ENCODE measurements around the gene PPP3CA.

Gene PPP3CA

DNA sequence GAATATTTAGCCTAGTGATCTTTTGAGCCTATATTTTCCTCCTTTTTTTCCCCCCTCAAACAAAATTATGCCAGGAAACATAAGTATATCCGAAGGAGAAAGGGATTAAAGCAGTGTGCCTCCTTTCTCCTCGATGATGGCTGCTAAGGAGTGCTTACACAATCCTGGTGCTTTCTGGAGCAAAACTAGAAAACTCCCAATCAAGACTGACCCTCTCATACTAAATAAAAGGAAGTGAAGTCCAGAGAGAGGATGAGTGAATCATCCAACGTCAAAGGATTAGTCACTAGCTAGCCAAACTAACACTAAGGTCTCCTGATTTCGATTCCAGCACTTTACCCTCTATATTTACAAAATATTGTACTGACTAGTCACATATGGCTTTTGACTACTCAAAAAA, 146.8 kb downstream of the PPP3CA start:
- Histone ChIP-seq H3K4me3 (ENCODE audit: severe bottlenecking) (no peak overlapping the region), H3K9me3 (ENCODE audit: severe bottlenecking) (no peaks in the 10 kb centered on the region), H3K27ac (ENCODE audit: poor library complexity, severe bottlenecking) (peak overlapping the region; percentile 72), H3K36me3 (ENCODE audit: low read depth) (peaks cover 6% of the 10 kb centered on the region), H3K27me3 (ENCODE audit: insufficient read depth, poor library complexity, severe bottlenecking) (no peaks in the 10 kb centered on the region), H3K4me1 (ENCODE audit: insufficient read depth, poor library complexity, severe bottlenecking) (peaks cover 29% of the 10 kb centered on the region)
- ATAC-seq (ENCODE audit: low read depth) (peak; percentile 93), DNase-seq (ENCODE audit: low spot score) (no peak)
- TF ChIP-seq, protein P1, sequence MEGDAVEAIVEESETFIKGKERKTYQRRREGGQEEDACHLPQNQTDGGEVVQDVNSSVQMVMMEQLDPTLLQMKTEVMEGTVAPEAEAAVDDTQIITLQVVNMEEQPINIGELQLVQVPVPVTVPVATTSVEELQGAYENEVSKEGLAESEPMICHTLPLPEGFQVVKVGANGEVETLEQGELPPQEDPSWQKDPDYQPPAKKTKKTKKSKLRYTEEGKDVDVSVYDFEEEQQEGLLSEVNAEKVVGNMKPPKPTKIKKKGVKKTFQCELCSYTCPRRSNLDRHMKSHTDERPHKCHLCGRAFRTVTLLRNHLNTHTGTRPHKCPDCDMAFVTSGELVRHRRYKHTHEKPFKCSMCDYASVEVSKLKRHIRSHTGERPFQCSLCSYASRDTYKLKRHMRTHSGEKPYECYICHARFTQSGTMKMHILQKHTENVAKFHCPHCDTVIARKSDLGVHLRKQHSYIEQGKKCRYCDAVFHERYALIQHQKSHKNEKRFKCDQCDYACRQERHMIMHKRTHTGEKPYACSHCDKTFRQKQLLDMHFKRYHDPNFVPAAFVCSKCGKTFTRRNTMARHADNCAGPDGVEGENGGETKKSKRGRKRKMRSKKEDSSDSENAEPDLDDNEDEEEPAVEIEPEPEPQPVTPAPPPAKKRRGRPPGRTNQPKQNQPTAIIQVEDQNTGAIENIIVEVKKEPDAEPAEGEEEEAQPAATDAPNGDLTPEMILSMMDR (IDR thresholded peaks at IDR 0.05; ENCODE audit: poor library complexity, severe bottlenecking): no peak

DNA sequence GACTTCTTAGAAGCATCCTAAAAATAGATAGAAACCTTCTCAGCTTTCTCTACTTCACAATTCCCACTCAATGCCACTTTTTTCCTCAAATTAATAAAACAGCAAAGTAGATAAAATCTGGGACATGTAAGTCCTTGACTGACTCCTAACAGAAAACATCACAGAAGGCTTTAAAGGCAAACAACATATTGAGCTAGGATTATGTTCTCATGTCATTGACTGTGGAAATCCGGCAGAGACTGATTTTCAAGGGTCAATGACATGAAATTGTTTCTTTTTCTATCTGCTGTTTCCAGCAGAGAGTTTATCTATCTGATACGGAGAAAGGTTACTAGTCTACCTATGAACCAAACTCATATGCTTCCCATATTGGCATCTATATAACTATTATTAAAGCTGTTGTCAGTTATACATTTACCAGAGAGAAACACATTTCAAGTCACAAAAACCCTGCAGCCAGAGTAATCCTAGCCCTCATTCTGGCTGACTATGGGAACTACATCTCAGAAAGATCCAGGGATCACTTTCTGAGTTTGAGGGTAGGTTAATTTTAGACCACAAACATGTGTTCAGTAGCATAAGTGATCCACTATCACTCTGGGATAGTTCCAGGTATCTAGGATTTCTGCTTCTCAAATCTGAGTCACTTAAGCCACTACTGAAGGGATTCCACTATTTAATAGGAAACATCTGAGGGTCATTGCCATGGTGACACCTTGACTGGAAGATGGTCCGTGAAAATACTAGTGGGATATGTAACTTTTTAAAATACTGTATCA, 147.6 kb downstream of the PPP3CA start:
- H3K27ac ChIP-seq (ENCODE audit: poor library complexity, severe bottlenecking): peak overlapping the region; percentile 72
- ATAC-seq (ENCODE audit: low read depth) (no peak), DNase-seq (ENCODE audit: low spot score) (no peak)
- peaks cover 15% of the 10 kb centered on the region for H3K36me3 ChIP-seq (ENCODE audit: low read depth)
- H3K9me3 ChIP-seq (ENCODE audit: severe bottlenecking): no peaks in the 10 kb centered on the region
- no peak overlapping the region for H3K4me3 ChIP-seq (ENCODE audit: severe bottlenecking)
- no peaks in the 10 kb centered on the region for H3K27me3 ChIP-seq (ENCODE audit: insufficient read depth, poor library complexity, severe bottlenecking)
- H3K4me1 ChIP-seq (ENCODE audit: insufficient read depth, poor library complexity, severe bottlenecking): peaks cover 27% of the 10 kb centered on the region
- TF ChIP-seq, protein P1 (IDR thresholded peaks at IDR 0.05; ENCODE audit: poor library complexity, severe bottlenecking): no peak

DNA sequence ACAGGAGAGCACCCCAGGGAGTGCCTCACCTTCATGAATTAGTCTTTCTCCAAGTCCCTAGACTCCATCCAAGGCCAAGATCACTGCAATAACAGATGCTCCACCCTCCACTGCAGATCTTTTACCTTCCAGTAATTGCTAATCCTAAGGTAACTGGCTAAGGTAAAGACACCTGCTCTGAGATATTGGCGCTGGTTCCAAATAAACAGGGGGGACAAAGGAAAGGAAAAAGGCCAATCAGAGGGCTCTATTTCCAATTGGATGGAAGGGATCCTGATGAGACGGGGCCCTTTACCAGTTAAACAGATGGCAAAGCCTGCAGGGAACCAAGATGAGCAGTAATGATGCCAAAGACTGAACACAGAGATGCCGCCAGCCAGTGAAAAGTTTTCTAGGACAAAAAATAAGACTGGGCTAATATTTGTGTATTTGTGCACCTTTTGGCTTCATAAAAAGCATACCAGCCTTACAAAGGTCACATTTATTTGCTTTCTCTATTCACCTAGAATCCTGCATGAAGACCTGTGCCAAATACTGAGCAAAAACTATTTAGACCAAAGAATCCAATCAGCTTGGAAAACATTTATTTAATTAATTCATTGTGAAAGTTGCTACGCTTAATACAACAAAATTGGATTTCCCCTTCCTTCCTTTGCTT, 148.5 kb downstream of the PPP3CA start:
- Histone ChIP-seq H3K9me3 (ENCODE audit: severe bottlenecking) (no peaks in the 10 kb centered on the region), H3K4me1 (ENCODE audit: insufficient read depth, poor library complexity, severe bottlenecking) (peaks cover 27% of the 10 kb centered on the region), H3K36me3 (ENCODE audit: low read depth) (peaks cover 23% of the 10 kb centered on the region), H3K27me3 (ENCODE audit: insufficient read depth, poor library complexity, severe bottlenecking) (no peaks in the 10 kb centered on the region), H3K4me3 (ENCODE audit: severe bottlenecking) (no peak overlapping the region), H3K27ac (ENCODE audit: poor library complexity, severe bottlenecking) (no peak overlapping the region)
- ATAC-seq (ENCODE audit: low read depth) (no peak), DNase-seq (ENCODE audit: low spot score) (no peak)
- TF ChIP-seq, protein P1 (IDR thresholded peaks at IDR 0.05; ENCODE audit: poor library complexity, severe bottlenecking): no peak

DNA sequence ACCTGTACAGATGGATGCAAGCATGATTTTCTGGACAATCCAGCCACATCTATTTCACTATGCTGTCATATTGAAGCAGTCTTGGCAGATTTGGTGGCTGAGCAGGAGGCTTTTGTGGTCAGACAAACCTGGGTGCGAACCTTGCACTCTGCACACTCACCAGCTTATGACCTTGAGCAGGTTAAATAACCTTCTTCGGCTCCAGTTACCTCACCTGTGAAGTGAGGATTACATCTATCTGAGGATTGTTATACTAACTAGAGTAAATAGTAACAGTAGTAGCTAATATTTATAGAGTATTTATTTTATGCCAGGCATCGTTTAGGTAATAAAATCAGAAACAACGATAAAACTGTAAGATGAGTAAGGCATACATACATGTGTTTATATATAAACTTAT, 150.0 kb downstream of the PPP3CA start:
- H3K36me3 ChIP-seq (ENCODE audit: low read depth): peaks cover 26% of the 10 kb centered on the region
- H3K27ac ChIP-seq (ENCODE audit: poor library complexity, severe bottlenecking): no peak overlapping the region
- ATAC-seq (ENCODE audit: low read depth): no peak
- DNase-seq (ENCODE audit: low spot score): no peak
- TF ChIP-seq, protein P1 (IDR thresholded peaks at IDR 0.05; ENCODE audit: poor library complexity, severe bottlenecking): no peak
- no peaks in the 10 kb centered on the region for H3K9me3 ChIP-seq (ENCODE audit: severe bottlenecking)
- H3K4me3 ChIP-seq (ENCODE audit: severe bottlenecking): no peak overlapping the region
- peaks cover 31% of the 10 kb centered on the region for H3K4me1 ChIP-seq (ENCODE audit: insufficient read depth, poor library complexity, severe bottlenecking)
- no peaks in the 10 kb centered on the region for H3K27me3 ChIP-seq (ENCODE audit: insufficient read depth, poor library complexity, severe bottlenecking)

DNA sequence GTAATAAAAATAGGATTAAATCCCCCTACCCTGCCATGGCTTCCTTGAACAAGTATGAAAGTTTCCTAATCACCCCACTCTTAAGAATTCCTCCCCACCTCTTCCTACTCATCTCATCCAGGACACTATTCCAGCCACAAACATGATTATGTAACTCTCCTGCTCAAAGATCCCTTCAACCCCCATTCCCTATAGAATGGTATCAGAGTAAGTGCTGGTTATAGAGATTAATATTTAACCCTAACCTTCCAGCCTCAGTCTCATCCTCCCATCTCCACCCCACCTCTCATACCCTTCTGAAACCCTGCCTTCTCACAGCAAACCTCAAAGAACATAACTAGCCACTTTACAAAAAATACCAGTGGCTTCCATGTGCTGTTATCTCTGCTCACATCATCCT, 155.1 kb downstream of the PPP3CA start:
- H3K4me1 ChIP-seq (ENCODE audit: insufficient read depth, poor library complexity, severe bottlenecking): peaks cover 14% of the 10 kb centered on the region
- no peak overlapping the region for H3K27ac ChIP-seq (ENCODE audit: poor library complexity, severe bottlenecking)
- no peaks in the 10 kb centered on the region for H3K27me3 ChIP-seq (ENCODE audit: insufficient read depth, poor library complexity, severe bottlenecking)
- H3K36me3 ChIP-seq (ENCODE audit: low read depth): peaks cover 26% of the 10 kb centered on the region
- ATAC-seq (ENCODE audit: low read depth): no peak
- DNase-seq (ENCODE audit: low spot score): no peak
- no peaks in the 10 kb centered on the region for H3K9me3 ChIP-seq (ENCODE audit: severe bottlenecking)
- H3K4me3 ChIP-seq (ENCODE audit: severe bottlenecking): no peak overlapping the region
- TF ChIP-seq, protein P1 (IDR thresholded peaks at IDR 0.05; ENCODE audit: poor library complexity, severe bottlenecking): no peak

Measured in RWPE2 (cell line).